Endothelial cell of umbilical vein (primary cell): ENCODE results near the gene TUFT1. TPM values are rescaled to one million over a fixed set of nuclear protein-coding genes. Genes with fewer than 3 reads are reported as not detected.

ENCODE experiments used
- BruUV-seq: library from RNA; stranded (reverse); fragments of 400-500 nt; replicated peaks from 2 replicates; lab custom pipeline; 2021; lab: Mats Ljungman, UMichigan
- CTCF ChIA-PET: fragments of 300-600, 350-600 bp; sonication (Branson Sonifier 250); formaldehyde crosslinking; loops from one replicate; lab custom pipeline; 2021; ENCODE audit warnings: antibody characterized with exemption, inconsistent platforms; lab: Charles Lee
- POLR2A ChIA-PET: fragments of 300-600, 350-600 bp; sonication (Branson Sonifier 250); formaldehyde crosslinking; loops from one replicate; lab custom pipeline; 2021; ENCODE audit warnings: antibody characterized with exemption, inconsistent platforms; lab: Charles Lee
- DNase-seq: peaks from one replicate; pipeline ENCODE4 v3.0.0-alpha.2; 2011; ENCODE audit warnings: low read depth, low spot score
- FAIRE-seq: peaks from 2 replicates; lab custom pipeline; 2011; peaks lifted over from hg19 to GRCh38; lab: Jason Lieb, UNC
- H2AFZ ChIP-seq: 2 replicates; pipeline ENCODE4 v1.6.0; 2012; ENCODE audit warnings: low read depth, low read length, control low read depth, inconsistent platforms
- H3K27ac ChIP-seq: 2 replicates; pipeline ENCODE4 v1.5.1; 2011; ENCODE audit warnings: low read depth, mild to moderate bottlenecking, control low read depth, low read length, moderate library complexity; ENCODE audit not compliant: insufficient read depth
- H3K27me3 ChIP-seq, 2 experiments: 2 replicates each; pipeline versions ENCODE4 v1.6.0 to v1.6.1; 2011; ENCODE audit warnings: low read length in 2 of 2, mixed read lengths in 1 of 2; ENCODE audit not compliant: control insufficient read depth in 2 of 2, insufficient read depth in 2 of 2
- H3K36me3 ChIP-seq, 2 experiments: 2 replicates in 1 of 2; 3 replicates in 1 of 2; pipeline ENCODE4 v1.5.1; 2011; ENCODE audit warnings: low read length in 2 of 2, mild to moderate bottlenecking in 1 of 2, moderate library complexity in 1 of 2; ENCODE audit not compliant: control insufficient read depth in 2 of 2, insufficient read depth in 2 of 2; ENCODE audit errors: extremely low read depth in 1 of 2
- H3K4me1 ChIP-seq: 3 replicates; pipeline ENCODE4 v1.5.1; 2011; ENCODE audit warnings: mild to moderate bottlenecking, low read length; ENCODE audit not compliant: control insufficient read depth, insufficient read depth; ENCODE audit errors: extremely low read depth
- H3K4me2 ChIP-seq: 2 replicates; pipeline ENCODE4 v1.6.1; 2011; ENCODE audit warnings: low read length, control low read depth, mixed read lengths; ENCODE audit not compliant: insufficient read depth
- H3K4me3 ChIP-seq, 3 experiments: fragments of 200-600 bp in 1 of 3; sonication (generic), shearing (Covaris generic) in 1 of 3; replicated peaks in 1 of 3; 2 replicates each; pipeline ENCODE4 v1.5.1; 2011 to 2016; ENCODE audit warnings: control low read depth in 3 of 3, low read length in 3 of 3, mild to moderate bottlenecking in 2 of 3, inconsistent platforms in 1 of 3, low read depth in 1 of 3, moderate library complexity in 1 of 3; ENCODE audit not compliant: insufficient read depth in 1 of 3
- H3K79me2 ChIP-seq: 2 replicates; pipeline ENCODE4 v1.6.0; 2012; ENCODE audit warnings: low read length, inconsistent platforms; ENCODE audit not compliant: control insufficient read depth, insufficient read depth
- H3K9ac ChIP-seq: replicated peaks from 2 replicates; pipeline ENCODE3; 2011; ENCODE audit warnings: low read length, control low read depth; ENCODE audit not compliant: insufficient read depth; ENCODE audit errors: extremely low read depth
- H3K9me1 ChIP-seq: replicated peaks from 3 replicates; pipeline ENCODE4 v1.6.0; 2011; ENCODE audit warnings: mild to moderate bottlenecking, low read length; ENCODE audit not compliant: control insufficient read depth, insufficient read depth; ENCODE audit errors: extremely low read depth
- H3K9me3 ChIP-seq: replicated peaks from 2 replicates; pipeline ENCODE4 v1.5.1; 2012; ENCODE audit warnings: low read length, inconsistent platforms; ENCODE audit not compliant: control insufficient read depth, insufficient read depth
- H4K20me1 ChIP-seq: replicated peaks from 2 replicates; pipeline ENCODE3; 2011; ENCODE audit warnings: mild to moderate bottlenecking, low read length; ENCODE audit not compliant: control insufficient read depth, insufficient read depth; ENCODE audit errors: extremely low read depth
- EZH2 ChIP-seq: IDR thresholded peaks from 2 replicates; pipeline ENCODE4 v1.6.1; 2012; ENCODE audit warnings: borderline replicate concordance, low read depth, mild to moderate bottlenecking, moderate library complexity, low read length, inconsistent platforms; ENCODE audit not compliant: severe bottlenecking
- FOS ChIP-seq: IDR thresholded peaks from 2 replicates; pipeline ENCODE4 v1.6.1; 2011; ENCODE audit warnings: mild to moderate bottlenecking, low read length, moderate library complexity, borderline replicate concordance; ENCODE audit not compliant: insufficient read depth
- GATA2 ChIP-seq: IDR thresholded peaks from 2 replicates; pipeline ENCODE4 v1.7.0; 2011; ENCODE audit warnings: low read depth, mild to moderate bottlenecking, moderate library complexity, mixed read lengths, low read length; ENCODE audit not compliant: insufficient read length, insufficient read depth
- JUN ChIP-seq: IDR thresholded peaks from 2 replicates; pipeline ENCODE4 v1.6.1; 2011; ENCODE audit warnings: borderline replicate concordance, low read depth; ENCODE audit not compliant: insufficient read length, insufficient read depth
- MAX ChIP-seq: IDR thresholded peaks from 2 replicates; pipeline ENCODE4 v1.6.1; 2011; ENCODE audit not compliant: insufficient read depth, insufficient read length
- MYC ChIP-seq: IDR thresholded peaks from one replicate; pipeline ENCODE4 v1.6.1; 2011; ENCODE audit warnings: mild to moderate bottlenecking, low read depth, low read length
- POLR2A ChIP-seq: IDR thresholded peaks from 2 replicates; pipeline ENCODE4 v1.6.1; 2012; ENCODE audit warnings: low read depth, mild to moderate bottlenecking, control low read depth, low read length
- POLR2AphosphoS5 ChIP-seq: IDR thresholded peaks from 2 replicates; pipeline ENCODE4 v1.6.1; 2012; ENCODE audit warnings: low read depth, mild to moderate bottlenecking, control low read depth, low read length, moderate library complexity; ENCODE audit not compliant: insufficient read depth
- dilution Hi-C: fragments of 300-500 bp; cut with MboI; formaldehyde crosslinking; loops from one replicate; pipeline ENCODE4 v1.15.0; 2019; ENCODE audit warnings: low sequenced_read_pairs; ENCODE audit not compliant: extremely low pct_ligation_motif_present
- intact Hi-C: fragments of 100-400 bp; cut with micrococcal nuclease; formaldehyde crosslinking; loops from one replicate; pipeline ENCODE4 v1.10.0; 2022
- polyA plus RNA-seq, 4 experiments: library from polyadenylated mRNA; depleted of rRNA in 3 of 4; stranded (reverse) in 3 of 4; unstranded in 1 of 4; fragments of >200 nt; gene quantifications; 2 replicates each; pipeline versions ENCODE4 v1.2.1 to v1.2.3, GENCODE V29; 2011 to 2012; ENCODE audit warnings: missing spikeins in 1 of 4
- total RNA-seq: library from RNA; stranded (reverse); gene quantifications from 2 replicates; pipeline ENCODE4 v1.2.3, GENCODE V29; 2021

TUFT1 gene
- total and polyA plus RNA-seq, 2 donors (not counting 3 experiments of a cell fraction or from before 2014, with no cell fraction given): 4.3 to 5.1 TPM

- TF ChIP-seq GATA2: no peak
- peak; percentile 61 for TF ChIP-seq FOS
- TF ChIP-seq JUN: no peak
- dilution Hi-C loops (no loop called here), intact Hi-C loops (no loop called here)
- Histone ChIP-seq H3K4me2 (no peak overlapping the region), H3K27ac (no peak overlapping the region), H2AFZ (peak overlapping the region; percentile 36), H3K9me1 (no peaks in the 10 kb centered on the region), H3K27me3 (no peaks in the 10 kb centered on the region), H4K20me1 (no peaks in the 10 kb centered on the region), H3K36me3 (no peaks in the 10 kb centered on the region), H3K4me3 (no peak overlapping the region), H3K79me2 (no peaks in the 10 kb centered on the region), H3K9ac (no peak overlapping the region), H3K4me1 (no peaks in the 10 kb centered on the region), H3K9me3 (no peaks in the 10 kb centered on the region)
- no TSS peak for BruUV-seq
- FAIRE-seq: no peak
- POLR2A ChIA-PET: interaction anchor here (1.0 kb wide), 1 partner anchor 34 kb away, joined by 3 read pairs; no protein-coding TSS in a partner anchor
- CTCF ChIA-PET: interaction anchor here (0.7 to 3.1 kb wide), 2 partner anchors 13 to 131 kb away, joined by 5 to 9 read pairs; no protein-coding TSS in a partner anchor
- DNase-seq: peak; percentile 12
These were observed 34.7 kb downstream of the TUFT1 start for GRCh38 chr1:151574575-151575529.

- BruUV-seq: no TSS peak
- Histone ChIP-seq H3K9ac (no peak overlapping the region), H4K20me1 (no peaks in the 10 kb centered on the region), H3K4me3 (no peak overlapping the region), H3K9me1 (no peaks in the 10 kb centered on the region), H3K27me3 (no peaks in the 10 kb centered on the region), H3K9me3 (no peaks in the 10 kb centered on the region), H3K4me2 (no peak overlapping the region), H2AFZ (no peak overlapping the region), H3K27ac (no peak overlapping the region), H3K36me3 (no peaks in the 10 kb centered on the region), H3K79me2 (no peaks in the 10 kb centered on the region), H3K4me1 (no peaks in the 10 kb centered on the region)
- no peak for TF ChIP-seq MYC
- TF ChIP-seq MAX: no peak
- TF ChIP-seq POLR2A: no peak
- TF ChIP-seq POLR2AphosphoS5: no peak
- no peak for TF ChIP-seq EZH2
- no peak for TF ChIP-seq FOS
- no peak for TF ChIP-seq GATA2
- TF ChIP-seq JUN: no peak
- intact Hi-C loops: no loop called here
- ChIA-PET POLR2A (no interaction called here), CTCF (interaction anchor here (1.5 to 3.1 kb wide), 2 partner anchors 11 to 24 kb away, joined by 3 to 9 read pairs; no protein-coding TSS in a partner anchor)
- DNase-seq (no peak), FAIRE-seq (no peak)
- dilution Hi-C loops: no loop called here
These were observed 37.1 kb downstream of the TUFT1 start for GRCh38 chr1:151577173-151577572.
